Spleen (tissue), 7 donors: ENCODE results near the gene EXOC4.

Source experiments
- POLR2A ChIP-seq, 3 donors: fragments of 450-650 bp; IDR thresholded peaks; one replicate each; pipeline ENCODE4 v1.5.1; 2017; ENCODE audit warnings: antibody characterized with exemption in 3 of 3, mild to moderate bottlenecking in 1 of 3
- TF ChIP-seq, protein P1 (sequence below), 11 experiments: fragments of 200-600 bp in 7 of 11; fragments of 450-650 bp in 4 of 11; sonication (generic) in 4 of 11; IDR thresholded peaks in 8 of 11; conservative IDR thresholded peaks in 3 of 11; 1 replicate in 7 of 11; 2 replicates in 4 of 11; pipeline versions ENCODE4 v1.4.0 to v1.8.0; 2016 to 2021; ENCODE audit warnings: antibody characterized with exemption in 11 of 11, inconsistent platforms in 4 of 11, mild to moderate bottlenecking in 1 of 11
- donor health status: DM: no; HTN: no; CAD: no; lungs with moderate emphysema.
- donor health status: DM: no; HTN: no; CAD: no.
- donor health status: DM: no; HTN: no; CAD: no.

DNA sequence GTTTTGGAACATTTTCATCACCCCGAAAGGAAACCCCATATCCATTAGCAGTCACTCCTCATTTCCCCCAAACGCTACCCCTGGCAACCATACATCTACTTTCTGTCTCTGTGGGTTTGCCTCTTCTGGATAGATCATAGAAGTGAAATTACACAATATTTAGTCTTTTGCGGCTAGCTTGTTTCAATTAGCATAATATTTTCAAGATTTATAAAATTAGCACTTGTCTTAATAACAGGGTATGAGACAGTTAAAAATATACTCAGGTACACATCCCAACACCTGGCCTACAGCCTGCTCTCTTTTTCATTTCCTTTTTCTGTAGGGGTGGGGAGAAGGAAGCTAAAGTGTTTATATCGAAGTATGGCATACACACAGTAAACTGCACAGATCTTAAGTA, 792.8 kb downstream of the EXOC4 start:
- TF ChIP-seq, protein P1, sequence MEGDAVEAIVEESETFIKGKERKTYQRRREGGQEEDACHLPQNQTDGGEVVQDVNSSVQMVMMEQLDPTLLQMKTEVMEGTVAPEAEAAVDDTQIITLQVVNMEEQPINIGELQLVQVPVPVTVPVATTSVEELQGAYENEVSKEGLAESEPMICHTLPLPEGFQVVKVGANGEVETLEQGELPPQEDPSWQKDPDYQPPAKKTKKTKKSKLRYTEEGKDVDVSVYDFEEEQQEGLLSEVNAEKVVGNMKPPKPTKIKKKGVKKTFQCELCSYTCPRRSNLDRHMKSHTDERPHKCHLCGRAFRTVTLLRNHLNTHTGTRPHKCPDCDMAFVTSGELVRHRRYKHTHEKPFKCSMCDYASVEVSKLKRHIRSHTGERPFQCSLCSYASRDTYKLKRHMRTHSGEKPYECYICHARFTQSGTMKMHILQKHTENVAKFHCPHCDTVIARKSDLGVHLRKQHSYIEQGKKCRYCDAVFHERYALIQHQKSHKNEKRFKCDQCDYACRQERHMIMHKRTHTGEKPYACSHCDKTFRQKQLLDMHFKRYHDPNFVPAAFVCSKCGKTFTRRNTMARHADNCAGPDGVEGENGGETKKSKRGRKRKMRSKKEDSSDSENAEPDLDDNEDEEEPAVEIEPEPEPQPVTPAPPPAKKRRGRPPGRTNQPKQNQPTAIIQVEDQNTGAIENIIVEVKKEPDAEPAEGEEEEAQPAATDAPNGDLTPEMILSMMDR (IDR thresholded peaks at IDR 0.05 in 8 of 11, conservative IDR thresholded peaks at IDR 0.05 in 3 of 11), result no peak
- TF ChIP-seq POLR2A (IDR thresholded peaks at IDR 0.05), result no peak
